WTC11 (cell line): ENCODE measurements around the gene TPD52L2. TPM values are rescaled to one million over a fixed set of nuclear protein-coding genes. Genes with fewer than 3 reads are reported as not detected.

ENCODE experiments used
- ATAC-seq: fragments of 200-7000 bp; cut with Tn5 transposase; 2 replicates; pipeline ENCODE4 v1.10.0; 2021; ENCODE audit warnings: mild to moderate bottlenecking, moderate library complexity
- CTCF ChIA-PET: fragments of 300-600 bp; sonication (Branson Sonifier 250); formaldehyde crosslinking; loops from one replicate; lab custom pipeline; 2021; ENCODE audit warnings: antibody characterized with exemption; lab: Charles Lee
- POLR2A ChIA-PET: fragments of 350-600 bp; sonication (Branson Sonifier 250); formaldehyde crosslinking; loops from one replicate; lab custom pipeline; 2021; ENCODE audit warnings: antibody characterized with exemption; lab: Charles Lee
- DNase-seq: peaks from one replicate; pipeline ENCODE4 v3.0.0; 2021; ENCODE audit warnings: low spot score
- H3K27ac Mint-ChIP-seq: 2 replicates; pipeline ENCODE4 v1.8.0; 2021; ENCODE audit warnings: mixed read lengths
- H3K27me3 Mint-ChIP-seq: 2 replicates; pipeline ENCODE4 v1.8.0; 2021; ENCODE audit warnings: low read depth, mild to moderate bottlenecking, moderate library complexity, mixed read lengths
- H3K36me3 Mint-ChIP-seq: 2 replicates; pipeline ENCODE4 v1.8.0; 2021; ENCODE audit warnings: mixed read lengths
- H3K4me1 Mint-ChIP-seq: 2 replicates; pipeline ENCODE4 v1.8.0; 2022; ENCODE audit warnings: mixed read lengths
- H3K4me3 Mint-ChIP-seq: 2 replicates; pipeline ENCODE4 v1.8.0; 2021; ENCODE audit warnings: mild to moderate bottlenecking, moderate library complexity, mixed read lengths
- H3K9me3 Mint-ChIP-seq: 2 replicates; pipeline ENCODE4 v1.8.0; 2021; ENCODE audit warnings: mixed read lengths
- ATF2 ChIP-seq: sonication (generic); formaldehyde crosslinking; IDR thresholded peaks from 2 replicates; pipeline ENCODE4 v1.8.1; 2022; ENCODE audit warnings: low read depth, missing genetic modification reagents, borderline replicate concordance
- CREM ChIP-seq: sonication (generic); formaldehyde crosslinking; IDR thresholded peaks from 2 replicates; pipeline ENCODE4 v1.8.1; 2022; ENCODE audit warnings: mild to moderate bottlenecking, missing genetic modification reagents, moderate library complexity
- E2F1 ChIP-seq: sonication (generic); formaldehyde crosslinking; IDR thresholded peaks from 2 replicates; pipeline ENCODE4 v1.8.0; 2022; ENCODE audit warnings: mild to moderate bottlenecking, missing genetic modification reagents
- FOXP4 ChIP-seq: sonication (generic); formaldehyde crosslinking; IDR thresholded peaks from 2 replicates; pipeline ENCODE4 v1.8.0; 2022; ENCODE audit warnings: mild to moderate bottlenecking, missing genetic modification reagents
- IRF1 ChIP-seq: sonication (generic); formaldehyde crosslinking; IDR thresholded peaks from 2 replicates; pipeline ENCODE4 v1.8.0; 2023; ENCODE audit warnings: missing genetic modification reagents
- MYBL2 ChIP-seq: sonication (generic); formaldehyde crosslinking; IDR thresholded peaks from 2 replicates; pipeline ENCODE4 v1.8.1; 2023; ENCODE audit warnings: mild to moderate bottlenecking, moderate library complexity, missing genetic modification reagents
- PRDM15 ChIP-seq: sonication (generic); formaldehyde crosslinking; IDR thresholded peaks from 2 replicates; pipeline ENCODE4 v1.8.0; 2022; ENCODE audit warnings: missing genetic modification reagents
- RORB ChIP-seq: fragments of 250-450 bp; sonication (Bioruptor Pico); IDR thresholded peaks from 2 replicates; pipeline ENCODE4 v1.9.0; 2021; ENCODE audit warnings: mild to moderate bottlenecking
- USF2 ChIP-seq: sonication (generic); formaldehyde crosslinking; IDR thresholded peaks from 2 replicates; pipeline ENCODE4 v1.8.1; 2023; ENCODE audit warnings: mild to moderate bottlenecking, missing genetic modification reagents, moderate library complexity
- ZBTB43 ChIP-seq: sonication (generic); formaldehyde crosslinking; IDR thresholded peaks from 2 replicates; pipeline ENCODE4 v1.8.1; 2023; ENCODE audit warnings: mild to moderate bottlenecking, missing genetic modification reagents
- total RNA-seq: library from RNA; stranded (reverse); gene quantifications from 3 replicates; pipeline ENCODE4 v1.2.3, GENCODE V29; 2021

TPD52L2 gene
- total RNA-seq, 1 experiment from 2014 or later: 80.8 TPM

GRCh38 chr20:63935447-63935846, 70.4 kb downstream of the TPD52L2 start:
- ChIA-PET POLR2A (interaction anchor here (0.5 kb wide), 1 partner anchor 10 kb away, joined by 4 read pairs; no protein-coding TSS in a partner anchor), CTCF (interaction anchor here (1.1 to 4.2 kb wide), 6 partner anchors 20 to 185 kb away, joined by 4 to 21 read pairs (median 8); partner anchors contain the start of gene TPD52L2)
- H3K27ac Mint-ChIP-seq: no peak overlapping the region

GRCh38 chr20:63937596-63937995, 72.5 kb downstream of the TPD52L2 start:
- Mint-ChIP-seq H3K9me3 (no peaks in the 10 kb centered on the region), H3K27me3 (no peaks in the 10 kb centered on the region)
- CTCF ChIA-PET: interaction anchor here (4.2 kb wide), 1 partner anchor 36 kb away, joined by 13 read pairs; no protein-coding TSS in a partner anchor
- TF ChIP-seq ZBTB43 (CRISPR knock-in tag) (no peak), PRDM15 (CRISPR knock-in tag) (no peak), IRF1 (CRISPR knock-in tag) (no peak), CREM (no peak), MYBL2 (CRISPR knock-in tag) (no peak), FOXP4 (CRISPR knock-in tag) (no peak), E2F1 (CRISPR knock-in tag) (no peak), RORB (CRISPR knock-in tag) (no peak)
- TF ChIP-seq, all 79 proteins: peak for 0
- H3K36me3 Mint-ChIP-seq: peaks cover under 1% of the 10 kb centered on the region; the same call in 1 of the 2 replicates
- H3K27ac Mint-ChIP-seq: no peak overlapping the region
- DNase-seq (no peak), ATAC-seq (no peak)
- H3K4me1 Mint-ChIP-seq: peaks cover 6% of the 10 kb centered on the region
- POLR2A ChIA-PET: interaction anchor here (1.0 kb wide), 1 partner anchor 25 kb away, joined by 4 read pairs; no protein-coding TSS in a partner anchor
- H3K4me3 Mint-ChIP-seq: peak overlapping the region; percentile 50; the same call in 1 of the 2 replicates

More at GRCh38 chr20:63935447-63935846, 70.4 kb downstream of the TPD52L2 start:
- peaks cover 19% of the 10 kb centered on the region for H3K36me3 Mint-ChIP-seq
- DNase-seq (no peak), ATAC-seq (no peak)
- H3K9me3 Mint-ChIP-seq: no peaks in the 10 kb centered on the region
- no peak for TF ChIP-seq USF2 (CRISPR knock-in tag)
- no peak for TF ChIP-seq ATF2 (CRISPR knock-in tag)
- TF ChIP-seq, all 79 proteins: peak for 0
- Mint-ChIP-seq H3K4me3 (no peak overlapping the region), H3K4me1 (0 out of 2 replicates have a peak, but pooled peaks cover 2% of the 10 kb centered on the region), H3K27me3 (no peaks in the 10 kb centered on the region)
